CD4-positive, alpha-beta T cell treated with Interleukin-17A for 1 hour (primary cell): Measurements from ENCODE around the gene ITPKB.
"Not testable (repeated sequence)": the region's sequence is repeated elsewhere in the genome, so short reads cannot be mapped to it uniquely, and the experiment has no call there.

Experiments
- DNase-seq: peaks from one replicate; pipeline ENCODE4 v3.0.0-alpha.2; 2020

Gene ITPKB

GRCh38 chr1:226738995-226739695 lies at the start of gene ITPKB:
ITPKB (minus strand) TSS chr1:226739282; CDS start chr1:226737458, 1,824 bp downstream.
- peak; percentile 89 for DNase-seq

GRCh38 chr1:226787638-226788037 lies 48.6 kb upstream of the ITPKB start:
- DNase-seq = no peak

GRCh38 chr1:226787071-226787470 lies 48.0 kb upstream of the ITPKB start:
- no peak for DNase-seq

- no peak for DNase-seq
Measured at GRCh38 chr1:226786550-226786949, 47.5 kb upstream of the ITPKB start.

- no peak for DNase-seq
Measured at GRCh38 chr1:226785805-226786204, 46.7 kb upstream of the ITPKB start.

- no peak for DNase-seq
Measured at GRCh38 chr1:226784081-226785049, 45.3 kb upstream of the ITPKB start.

- no peak for DNase-seq
Measured at GRCh38 chr1:226782845-226783601, 43.9 kb upstream of the ITPKB start.

GRCh38 chr1:226781937-226782609 lies 43.0 kb upstream of the ITPKB start:
- no peak for DNase-seq

- DNase-seq = no peak
Measured at GRCh38 chr1:226779561-226779960, 40.5 kb upstream of the ITPKB start.

GRCh38 chr1:226778657-226779058 lies 39.6 kb upstream of the ITPKB start:
- no peak for DNase-seq

GRCh38 chr1:226776975-226777374 lies 37.9 kb upstream of the ITPKB start:
- DNase-seq = no peak

GRCh38 chr1:226776066-226776465 lies 37.0 kb upstream of the ITPKB start:
- DNase-seq = no peak

GRCh38 chr1:226772446-226773139 lies 33.5 kb upstream of the ITPKB start:
- no peak for DNase-seq

- DNase-seq = not testable (repeated sequence)
Measured at GRCh38 chr1:226767170-226767569, 28.1 kb upstream of the ITPKB start.

- DNase-seq = no peak
Measured at GRCh38 chr1:226766565-226766964, 27.5 kb upstream of the ITPKB start.

GRCh38 chr1:226764533-226764932 lies 25.5 kb upstream of the ITPKB start:
- no peak for DNase-seq

- DNase-seq = no peak
Measured at GRCh38 chr1:226763905-226764264, 24.8 kb upstream of the ITPKB start.

GRCh38 chr1:226762988-226763904 lies 24.2 kb upstream of the ITPKB start:
- no peak for DNase-seq

GRCh38 chr1:226762055-226762454 lies 23.0 kb upstream of the ITPKB start:
- no peak for DNase-seq

- DNase-seq = no peak
Measured at GRCh38 chr1:226761322-226761721, 22.2 kb upstream of the ITPKB start.
